ENCODE data around the gene SLC7A4.

The SLC7A4 gene

DNA sequence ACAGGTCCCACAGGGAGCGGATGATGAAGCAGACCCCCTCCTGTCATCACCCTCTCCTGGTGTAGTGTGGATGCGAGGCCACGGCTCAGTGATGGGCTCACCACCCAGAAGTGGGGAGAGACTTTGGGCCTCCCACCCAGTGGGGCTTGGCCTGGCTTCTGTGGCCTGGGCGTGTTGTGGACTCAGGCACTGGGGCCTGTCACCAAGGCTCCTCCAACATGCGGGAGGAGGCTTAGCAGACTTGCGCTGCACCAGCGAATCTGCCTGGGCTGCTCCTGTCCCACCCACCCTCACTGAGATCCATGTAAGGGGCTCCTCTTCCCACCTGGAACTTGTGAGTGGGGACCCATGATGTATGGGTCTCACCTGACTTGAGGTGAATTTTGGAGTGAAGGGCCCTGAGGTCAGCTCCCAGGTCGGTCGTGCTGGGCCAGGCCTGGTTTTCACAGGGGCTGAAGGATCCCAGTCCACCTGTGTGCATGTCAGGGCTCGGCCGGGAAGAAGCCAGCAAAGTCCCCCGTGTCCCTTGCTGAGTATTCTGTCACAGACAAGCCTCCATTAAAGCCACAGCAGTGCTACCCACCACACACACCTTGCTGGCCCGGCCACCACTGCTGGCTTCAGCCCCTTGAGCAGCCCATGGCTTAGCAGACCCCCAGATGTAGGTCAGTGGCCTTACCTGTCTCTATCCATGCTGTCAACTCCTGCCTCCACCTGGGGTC, 34.7 kb downstream of the SLC7A4 start:
- no peak for DNase-seq

DNA sequence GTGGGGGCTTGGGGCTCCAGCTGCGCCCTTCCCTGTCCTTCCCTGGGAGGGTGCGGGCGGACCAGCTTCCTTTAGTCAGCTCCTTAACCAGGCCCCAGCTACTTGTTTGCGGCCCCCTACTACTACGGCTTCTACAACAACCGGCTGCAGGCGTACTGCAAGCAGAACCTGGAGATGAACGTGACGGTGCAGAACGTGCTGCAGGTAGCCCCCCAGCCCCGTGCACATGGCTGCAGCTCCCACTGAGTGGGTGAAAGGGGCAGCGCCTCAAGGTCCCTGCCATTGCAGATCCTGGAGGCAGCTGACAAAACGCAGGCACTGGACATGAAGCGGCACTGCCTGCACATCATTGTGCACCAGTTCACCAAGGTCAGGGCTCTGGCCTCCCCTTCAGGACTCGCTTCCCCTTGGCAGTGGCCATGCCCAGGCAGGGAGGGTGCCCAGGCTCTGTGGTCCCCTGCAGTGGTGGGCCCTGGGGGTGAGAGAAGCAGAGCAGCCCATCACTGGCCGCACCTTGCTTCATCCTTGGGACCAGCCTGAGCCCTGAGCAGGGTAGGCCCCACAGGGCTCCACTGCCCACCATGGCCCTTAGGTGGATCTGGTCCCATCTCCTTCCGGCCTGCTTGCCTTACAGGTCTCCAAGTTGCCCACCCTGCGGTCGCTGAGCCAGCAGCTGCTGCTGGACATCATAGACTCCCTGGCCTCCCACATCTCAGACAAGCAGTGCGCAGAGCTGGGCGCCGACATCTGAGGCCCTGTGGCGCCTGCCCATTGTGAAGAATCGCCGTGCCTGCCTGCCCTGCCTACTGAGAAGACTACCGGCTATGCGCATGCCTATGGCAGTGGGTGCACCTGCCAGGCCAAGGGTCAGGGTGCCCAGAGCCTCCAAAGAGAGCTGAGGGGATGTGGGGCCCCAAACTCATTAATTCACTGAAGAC, 35.5 kb downstream of the SLC7A4 start:
- no peak for DNase-seq

DNA sequence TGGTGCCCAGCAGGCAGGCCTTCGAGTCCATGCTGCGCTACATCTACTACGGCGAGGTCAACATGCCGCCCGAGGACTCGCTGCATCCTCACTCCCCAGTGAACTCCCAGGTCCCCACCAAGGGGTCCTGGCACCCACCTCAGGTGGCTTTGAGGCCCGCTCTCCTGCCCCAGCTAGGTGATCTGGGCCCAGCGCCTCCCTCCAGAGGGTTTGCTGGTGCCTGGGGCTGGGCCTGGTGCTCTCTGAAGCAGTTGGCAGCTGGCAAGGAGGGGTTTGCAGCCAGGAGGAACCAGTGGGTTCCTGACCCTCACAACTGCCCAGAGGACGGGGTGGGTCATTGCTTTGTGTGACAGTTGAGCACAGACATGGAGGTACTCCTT, 36.3 kb downstream of the SLC7A4 start:
- DNase-seq, result no peak

DNA sequence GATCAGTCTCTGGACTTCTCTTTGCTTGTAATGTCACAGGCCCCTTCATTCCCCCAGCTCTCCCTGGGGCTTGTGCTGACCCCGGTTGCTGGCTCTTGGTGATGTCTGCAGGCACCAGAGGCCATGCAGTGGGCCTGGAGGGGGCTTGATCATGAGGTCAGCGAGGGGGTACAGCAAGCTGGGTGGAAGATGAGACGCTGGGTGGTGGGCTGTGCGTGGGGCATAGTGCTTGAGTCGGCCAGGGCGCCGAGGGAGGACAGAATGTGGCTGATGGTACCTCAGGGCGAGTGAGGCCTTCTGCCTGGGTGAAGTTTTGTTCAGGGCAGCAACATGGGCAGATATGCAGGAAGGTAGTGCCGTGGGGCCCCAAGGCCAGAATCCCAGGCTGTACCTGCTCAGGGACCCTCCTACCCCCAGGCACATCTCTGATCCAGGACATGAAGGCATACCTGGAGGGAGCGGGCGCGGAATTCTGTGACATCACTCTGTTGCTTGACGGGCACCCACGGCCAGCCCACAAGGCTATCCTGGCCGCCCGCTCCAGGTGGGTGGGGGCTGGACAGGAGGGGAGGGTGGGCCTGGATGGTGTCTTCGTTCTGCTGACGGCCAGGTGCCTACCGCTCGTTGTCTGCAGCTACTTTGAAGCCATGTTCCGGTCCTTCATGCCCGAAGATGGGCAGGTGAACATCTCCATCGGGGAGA, 36.9 kb downstream of the SLC7A4 start:
- no peak for DNase-seq

DNA sequence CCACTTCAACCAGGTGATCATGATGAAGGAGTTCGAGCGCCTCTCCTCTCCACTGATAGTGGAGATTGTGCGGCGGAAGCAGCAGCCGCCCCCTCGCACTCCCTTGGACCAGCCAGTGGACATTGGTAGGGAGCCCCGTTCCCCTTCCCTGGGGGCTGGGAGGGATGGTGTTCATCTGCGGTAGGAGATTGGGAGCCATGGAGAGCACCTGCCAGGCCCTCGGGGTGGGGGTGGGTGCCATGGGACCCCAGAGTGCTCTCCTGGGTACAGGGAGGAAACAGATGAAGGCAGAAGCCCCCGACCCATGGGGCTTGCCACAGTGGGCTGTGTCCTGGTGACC, 37.5 kb downstream of the SLC7A4 start:
- no peak for DNase-seq

DNA sequence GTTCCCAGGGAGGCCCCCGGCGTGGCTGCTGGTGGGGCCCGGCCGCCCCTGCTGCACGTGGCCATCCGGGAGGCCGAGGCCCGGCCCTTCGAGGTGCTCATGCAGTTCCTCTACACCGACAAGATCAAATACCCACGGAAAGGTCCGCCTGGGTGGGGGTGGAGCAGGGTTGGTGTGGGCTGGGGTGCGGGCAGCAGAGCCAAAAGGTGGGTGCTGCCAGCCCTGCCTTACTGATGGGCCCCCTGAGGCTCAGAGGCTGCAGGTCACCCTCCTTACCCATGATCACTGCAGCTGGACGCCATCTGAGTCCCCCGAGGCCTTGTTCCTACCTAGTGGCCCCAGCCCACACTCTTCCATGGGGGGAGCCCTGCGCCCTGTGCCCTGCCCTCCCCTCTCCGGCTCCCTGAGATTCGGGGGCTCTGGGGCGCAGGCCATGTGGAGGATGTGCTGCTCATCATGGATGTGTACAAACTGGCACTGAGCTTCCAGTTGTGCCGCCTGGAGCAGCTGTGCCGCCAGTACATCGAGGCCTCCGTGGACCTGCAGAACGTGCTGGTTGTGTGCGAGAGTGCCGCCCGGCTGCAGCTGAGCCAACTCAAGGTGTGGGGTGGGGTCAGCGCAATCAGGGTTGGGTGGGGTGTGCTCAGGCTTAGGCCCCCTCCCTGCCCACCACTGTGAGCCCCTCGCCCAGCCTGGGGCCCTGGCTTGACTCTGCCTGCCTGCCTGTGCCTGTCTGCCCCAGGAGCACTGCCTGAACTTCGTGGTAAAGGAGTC, 38.0 kb downstream of the SLC7A4 start:
- no peak for DNase-seq

DNA sequence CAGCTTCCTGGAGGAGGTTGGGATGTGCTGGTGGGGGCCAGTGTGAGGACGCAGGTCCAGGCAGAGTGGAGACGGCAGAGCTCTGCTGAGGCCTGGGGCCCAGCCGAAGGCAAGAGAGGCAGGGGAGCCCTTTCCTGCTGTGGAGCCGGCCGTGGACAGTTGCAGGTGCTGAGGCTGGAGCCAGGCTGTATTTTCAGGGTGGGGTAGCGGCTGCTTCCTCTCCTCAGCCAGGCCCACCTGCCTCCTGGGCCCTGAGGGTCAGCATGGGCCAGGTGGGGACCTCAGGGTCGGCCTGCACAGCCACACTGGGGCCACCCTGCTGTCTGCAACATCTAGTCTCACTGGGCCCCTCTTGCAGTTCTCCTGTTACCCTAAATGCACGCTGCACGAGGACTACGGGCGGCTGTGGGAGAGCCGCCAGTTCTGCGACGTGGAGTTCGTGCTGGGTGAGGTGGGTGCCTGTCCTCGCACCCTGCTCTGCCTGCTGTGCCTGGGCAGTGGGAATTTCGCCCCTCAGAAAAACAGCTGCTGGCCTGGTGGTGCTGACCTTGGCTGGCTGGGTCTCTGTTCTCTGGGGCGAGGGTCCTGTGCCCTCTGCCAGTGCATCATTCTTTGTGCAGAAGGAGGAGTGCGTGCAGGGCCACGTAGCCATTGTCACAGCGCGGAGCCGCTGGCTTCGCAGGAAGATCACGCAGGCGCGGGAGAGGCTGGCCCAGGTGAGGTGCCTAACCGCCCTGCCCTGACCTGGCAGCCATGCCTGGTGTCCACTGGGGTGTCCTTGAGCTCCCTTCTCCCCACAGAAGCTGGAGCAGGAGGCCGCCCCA, 38.8 kb downstream of the SLC7A4 start:
- DNase-seq, result no peak

DNA sequence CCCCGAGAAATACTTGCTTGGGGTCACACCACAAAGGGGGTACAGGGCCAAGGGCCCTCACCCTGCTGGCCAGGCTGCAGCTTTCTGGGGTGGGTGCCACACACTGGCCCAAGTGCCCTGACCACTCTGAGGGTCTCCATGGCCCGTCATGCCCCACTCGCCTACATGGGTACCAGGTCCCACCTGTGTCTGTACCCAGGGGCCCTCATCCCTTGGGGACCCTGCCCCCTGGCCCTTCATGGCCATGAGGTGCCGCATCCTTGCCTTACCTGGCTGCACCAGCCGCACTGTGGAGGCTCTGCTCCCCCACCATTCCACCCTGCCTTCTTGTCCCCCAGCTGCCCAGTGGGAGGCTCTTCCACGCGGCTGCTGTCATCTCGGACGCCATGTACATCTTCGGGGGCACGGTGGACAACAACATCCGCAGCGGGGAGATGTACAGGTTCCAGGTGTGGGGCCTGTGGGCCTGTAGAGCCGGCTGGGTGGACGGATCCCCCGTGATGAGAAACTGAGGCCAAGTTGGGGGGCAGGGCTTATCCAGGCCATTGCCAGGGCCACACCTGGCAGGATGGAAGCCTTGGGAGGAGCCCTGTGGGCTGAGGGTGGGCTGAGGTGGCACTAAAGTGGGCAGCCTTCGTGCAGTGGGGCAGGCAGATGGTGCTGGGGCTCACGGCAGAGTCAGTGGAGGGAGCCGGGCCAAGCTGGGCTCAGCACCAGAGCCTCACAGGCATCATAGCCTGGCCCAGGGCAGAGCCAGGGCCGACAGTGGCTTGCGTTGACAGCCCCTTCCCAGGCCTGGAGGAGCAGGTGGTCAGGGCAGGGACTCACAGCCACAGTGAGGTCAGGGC, 39.7 kb downstream of the SLC7A4 start:
- no peak for DNase-seq

DNA sequence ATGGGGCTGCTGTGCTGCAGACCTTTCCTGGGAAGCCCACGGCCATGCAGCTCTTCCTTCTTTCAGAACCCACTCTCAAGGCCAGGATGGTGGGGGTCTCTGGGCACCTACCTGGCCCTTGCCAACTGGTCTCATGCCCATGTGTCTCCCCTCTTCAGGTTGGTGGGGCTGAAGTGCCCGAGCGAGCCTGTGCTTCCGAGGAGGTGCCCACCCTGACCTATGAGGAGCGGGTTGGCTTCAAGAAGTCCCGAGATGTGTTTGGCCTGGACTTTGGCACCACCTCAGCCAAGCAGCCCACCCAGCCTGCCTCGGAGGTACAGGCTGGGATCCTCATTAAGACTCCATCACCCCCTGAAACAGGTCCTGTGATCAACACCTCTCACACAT, 40.3 kb downstream of the SLC7A4 start:
- DNase-seq, result no peak

DNA sequence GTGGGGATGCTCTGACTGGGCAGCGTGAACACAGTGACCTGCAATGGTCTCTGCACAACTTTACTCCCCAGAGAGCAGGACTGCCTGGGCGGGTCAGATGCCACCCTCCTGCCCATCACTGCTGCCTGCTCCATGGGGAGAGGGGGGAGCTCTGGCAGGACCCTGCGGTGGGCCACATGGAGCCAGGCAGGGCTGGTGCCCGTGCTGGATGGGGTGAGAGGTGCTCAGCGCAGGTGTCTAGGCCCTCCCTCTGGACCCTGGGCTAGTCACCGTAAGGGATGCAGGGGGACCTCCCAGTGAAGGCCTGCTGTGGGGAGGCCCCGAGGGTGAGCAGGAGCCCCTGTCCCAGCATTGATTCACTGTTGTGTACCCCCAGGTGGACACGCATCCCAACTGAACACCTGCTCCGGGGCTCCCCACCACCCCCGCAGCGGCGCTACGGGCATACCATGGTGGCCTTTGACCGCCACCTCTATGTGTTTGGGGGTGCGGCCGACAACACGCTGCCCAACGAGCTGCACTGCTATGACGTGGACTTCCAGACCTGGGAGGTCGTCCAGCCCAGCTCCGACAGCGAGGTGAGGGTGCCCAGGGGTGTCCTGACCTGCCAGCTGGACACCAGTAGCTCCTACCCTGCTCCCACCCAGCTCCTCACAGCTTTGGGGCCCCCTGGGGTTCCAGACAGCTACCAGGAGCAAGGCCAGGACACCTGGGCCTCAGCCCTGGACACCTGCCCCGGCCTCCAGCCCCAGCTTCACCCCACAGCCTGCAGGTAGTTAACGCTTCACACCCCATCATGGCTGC, 40.9 kb downstream of the SLC7A4 start:
- no peak for DNase-seq

DNA sequence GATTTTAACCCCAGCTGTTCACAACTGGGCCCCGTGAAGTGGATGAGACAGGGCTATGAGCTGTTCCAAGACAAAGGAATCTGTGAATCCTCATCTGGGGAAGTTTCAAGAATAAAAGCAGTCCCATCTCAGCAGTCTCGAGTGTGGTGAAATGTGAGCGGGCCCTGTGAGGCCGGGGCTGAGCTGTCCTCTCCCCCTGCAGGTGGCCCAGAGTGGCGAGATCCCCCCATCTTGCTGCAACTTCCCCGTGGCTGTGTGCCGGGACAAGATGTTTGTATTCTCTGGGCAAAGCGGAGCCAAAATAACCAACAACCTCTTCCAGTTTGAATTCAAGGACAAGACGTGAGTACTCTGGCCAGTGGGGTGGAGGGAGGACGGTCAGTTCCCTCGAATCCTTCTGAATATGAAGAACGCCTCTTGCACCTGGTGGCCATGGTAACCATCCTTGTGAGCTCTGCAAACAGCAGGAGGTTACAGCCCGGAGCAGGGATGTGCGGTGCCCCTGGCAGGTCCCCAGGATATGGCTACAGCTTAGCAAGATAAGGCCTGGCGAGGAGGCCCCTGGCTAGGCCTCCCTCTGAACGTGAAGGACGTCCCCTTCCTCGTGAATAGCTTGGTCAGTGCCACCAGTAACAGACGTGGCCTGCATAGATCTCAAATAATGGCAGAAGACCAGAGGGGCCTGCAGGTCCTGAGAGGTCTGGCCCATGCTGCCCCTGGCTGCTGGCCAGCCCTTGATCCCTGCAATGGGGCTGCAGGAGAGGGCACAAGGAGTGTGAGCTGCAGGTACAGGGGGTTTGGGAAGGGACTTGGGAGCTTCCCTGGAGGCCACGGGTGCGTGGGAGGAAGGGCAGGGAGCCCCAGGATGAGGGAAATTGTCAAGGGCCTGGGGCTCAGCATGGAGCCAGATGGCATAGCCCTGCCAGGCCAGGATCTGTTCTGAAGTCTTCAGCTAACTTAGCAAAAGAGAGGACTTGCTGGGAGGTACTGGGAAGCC, 41.9 kb downstream of the SLC7A4 start:
- no peak for DNase-seq

DNA sequence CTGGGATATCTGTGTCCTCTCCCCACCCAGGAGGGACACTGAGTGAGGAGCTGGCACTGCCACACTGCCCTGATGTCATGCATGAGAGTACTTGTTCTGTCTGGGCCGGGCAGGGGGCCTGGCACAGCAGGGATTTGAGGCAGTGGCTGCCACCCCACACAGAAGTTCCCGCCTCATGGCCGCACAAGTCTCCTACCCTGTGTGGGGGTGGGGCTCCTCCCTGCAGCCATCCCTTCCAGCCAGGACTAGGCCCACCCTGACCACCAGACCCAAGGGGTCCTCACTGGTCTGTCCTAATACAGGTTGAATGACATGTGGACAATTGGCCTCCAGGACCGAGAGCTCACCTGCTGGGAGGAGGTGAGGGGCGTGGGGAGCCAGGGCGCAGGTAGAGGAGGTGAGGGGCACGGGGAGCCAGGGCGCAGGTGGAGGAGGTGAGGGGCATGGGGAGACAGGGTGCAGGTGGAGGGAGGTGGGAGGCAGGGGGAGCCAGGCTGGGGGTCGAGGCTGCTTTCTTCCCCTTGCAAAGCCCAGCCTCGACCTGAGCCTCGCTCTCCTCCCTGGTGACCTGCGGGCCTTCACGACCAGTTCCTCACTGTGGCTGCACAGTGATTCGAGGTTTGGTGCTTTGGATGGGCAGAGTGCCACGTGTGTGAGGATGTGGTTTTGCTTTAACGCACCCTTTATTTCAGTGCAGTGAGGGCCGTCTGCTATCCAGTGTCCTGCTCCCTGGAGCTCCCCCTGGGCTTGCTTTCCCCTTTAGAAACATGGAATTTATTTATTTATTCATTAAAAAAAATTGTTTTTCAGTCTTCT, 42.8 kb downstream of the SLC7A4 start:
- no peak for DNase-seq

DNA sequence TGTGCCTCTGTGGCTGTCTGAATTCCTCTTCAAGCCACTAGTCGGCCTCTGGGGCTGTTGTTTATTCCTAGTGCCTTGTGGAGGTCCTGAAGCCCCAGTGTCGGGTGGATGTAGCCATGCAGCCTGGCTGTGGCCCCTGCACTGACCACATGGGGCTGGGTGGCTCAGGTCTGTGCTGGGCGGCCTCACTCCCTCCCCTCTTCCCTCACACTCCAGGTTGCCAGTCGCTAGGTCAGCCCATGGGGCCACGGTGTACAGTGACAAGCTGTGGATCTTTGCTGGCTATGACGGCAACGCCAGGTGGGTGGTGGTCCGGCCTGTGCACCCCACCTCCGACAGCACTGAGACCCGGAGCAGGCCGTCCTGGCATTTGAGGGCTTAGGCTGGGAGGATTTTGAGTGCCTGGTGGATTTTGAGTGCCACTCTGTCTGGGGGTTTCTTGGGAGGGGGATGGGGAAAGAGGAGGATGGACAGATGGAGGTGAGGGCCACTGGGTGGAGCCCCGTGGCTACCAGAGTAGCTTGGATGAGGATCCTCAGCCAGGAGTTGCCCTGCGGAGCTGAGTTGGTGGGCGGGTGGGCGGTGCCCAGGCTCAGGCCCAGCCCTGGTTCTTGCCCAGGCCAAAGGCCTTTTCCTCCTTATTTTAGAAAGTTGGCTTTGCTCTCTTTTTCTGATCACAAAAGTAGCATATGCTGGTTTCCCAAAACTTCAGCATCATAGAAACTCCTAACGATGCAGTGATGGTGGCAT, 43.6 kb downstream of the SLC7A4 start:
- DNase-seq, result no peak

DNA sequence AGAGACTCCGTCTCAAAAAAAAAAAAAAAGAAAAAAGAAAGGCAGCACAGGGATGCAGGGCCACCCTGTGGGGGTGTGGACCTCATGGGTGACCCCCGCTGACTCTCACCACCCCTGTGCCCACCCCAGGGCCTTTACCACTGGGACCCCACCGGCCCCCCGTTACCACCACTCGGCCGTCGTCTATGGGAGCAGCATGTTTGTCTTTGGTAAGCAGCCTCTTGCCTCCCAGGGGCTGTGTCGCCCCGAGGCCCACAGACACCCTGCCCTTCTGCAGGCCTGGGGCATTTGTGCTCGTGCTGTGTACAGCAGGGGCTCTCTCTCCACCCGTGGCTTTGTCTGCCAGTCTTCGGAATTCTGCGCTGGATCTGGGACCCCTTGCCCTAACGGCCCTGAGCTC, 45.0 kb downstream of the SLC7A4 start:
- no peak for DNase-seq

DNA sequence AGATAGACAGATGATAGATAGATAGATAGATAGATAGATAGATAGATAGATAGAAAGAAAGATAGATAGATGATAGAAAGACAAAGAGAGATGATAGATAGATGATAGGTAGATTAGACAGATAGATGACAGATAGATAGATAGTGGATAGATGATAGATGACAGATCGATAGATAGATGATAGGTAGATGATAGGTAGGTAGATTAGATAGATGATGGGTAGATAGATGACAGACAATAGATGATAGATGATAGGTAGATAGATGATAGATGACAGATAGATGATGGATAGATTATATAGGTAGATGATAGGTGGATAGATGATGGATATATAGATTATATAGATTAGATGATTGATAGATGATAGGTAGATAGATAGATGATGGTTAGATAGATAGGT, 46.0 kb downstream of the SLC7A4 start:
- DNase-seq, result no peak

DNA sequence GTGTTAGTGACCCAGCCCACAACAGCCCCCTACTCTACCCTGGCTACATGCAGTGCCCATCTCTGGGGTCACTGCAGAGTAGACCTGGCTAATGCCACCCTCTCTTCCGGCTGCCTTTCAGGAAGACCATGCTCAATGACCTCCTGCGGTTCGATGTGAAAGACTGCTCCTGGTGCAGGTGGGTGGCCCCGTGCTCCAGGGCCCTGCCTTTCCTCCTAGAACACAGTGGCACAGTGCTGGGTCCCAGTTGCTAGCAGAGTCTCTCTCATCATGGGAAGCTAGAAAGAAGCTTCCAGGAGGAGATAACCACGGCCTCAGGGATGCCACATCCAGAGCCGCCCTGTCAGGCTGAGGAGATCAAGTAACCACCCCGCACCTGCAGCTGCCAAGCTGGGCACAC, 46.6 kb downstream of the SLC7A4 start:
- no peak for DNase-seq

DNA sequence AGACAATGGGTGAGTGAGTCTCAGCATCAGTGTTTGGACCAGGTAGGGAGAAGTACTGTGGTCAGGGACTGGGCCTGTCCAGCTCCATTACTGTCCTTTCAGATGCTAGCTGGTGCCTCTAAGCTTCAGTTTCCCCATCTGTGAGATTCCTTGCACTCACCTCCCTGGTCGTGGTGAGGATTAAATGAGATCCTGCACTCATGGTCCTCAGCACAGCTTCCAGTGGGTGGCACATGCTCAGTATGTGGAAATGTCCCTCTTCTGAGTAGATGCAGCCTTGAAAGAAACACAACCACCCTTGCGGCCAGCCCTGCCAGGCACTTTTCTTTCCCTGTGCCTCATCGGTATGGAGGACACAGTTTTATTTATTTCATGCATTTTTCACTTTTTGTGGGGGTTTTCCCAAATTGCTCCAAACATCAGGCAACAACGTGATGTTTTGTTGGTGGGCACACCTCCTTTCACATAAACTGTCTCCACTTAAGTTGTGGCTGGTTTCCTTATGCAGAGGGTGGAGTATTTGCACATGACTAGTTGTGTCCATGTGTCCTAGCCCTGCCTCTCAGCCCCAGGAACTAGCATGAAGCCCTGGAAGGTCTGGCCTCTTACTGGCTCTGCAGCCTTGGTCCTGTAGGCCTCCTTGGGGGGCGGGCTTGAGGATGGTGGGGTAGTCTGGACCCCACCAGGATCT, 49.1 kb downstream of the SLC7A4 start:
- no peak for DNase-seq
